DLD1 (cell line): ENCODE results near the gene LSMEM2.
"Not testable (repeated sequence)": the region's sequence is repeated elsewhere in the genome, so short reads cannot be mapped to it uniquely, and the experiment has no call there.

Experiments used
- in situ Hi-C: cut with HindIII; loops from 2 replicates; pipeline ENCODE4 v1.10.0; 2017; ENCODE audit warnings: low sequenced_read_pairs

The LSMEM2 gene

DNA sequence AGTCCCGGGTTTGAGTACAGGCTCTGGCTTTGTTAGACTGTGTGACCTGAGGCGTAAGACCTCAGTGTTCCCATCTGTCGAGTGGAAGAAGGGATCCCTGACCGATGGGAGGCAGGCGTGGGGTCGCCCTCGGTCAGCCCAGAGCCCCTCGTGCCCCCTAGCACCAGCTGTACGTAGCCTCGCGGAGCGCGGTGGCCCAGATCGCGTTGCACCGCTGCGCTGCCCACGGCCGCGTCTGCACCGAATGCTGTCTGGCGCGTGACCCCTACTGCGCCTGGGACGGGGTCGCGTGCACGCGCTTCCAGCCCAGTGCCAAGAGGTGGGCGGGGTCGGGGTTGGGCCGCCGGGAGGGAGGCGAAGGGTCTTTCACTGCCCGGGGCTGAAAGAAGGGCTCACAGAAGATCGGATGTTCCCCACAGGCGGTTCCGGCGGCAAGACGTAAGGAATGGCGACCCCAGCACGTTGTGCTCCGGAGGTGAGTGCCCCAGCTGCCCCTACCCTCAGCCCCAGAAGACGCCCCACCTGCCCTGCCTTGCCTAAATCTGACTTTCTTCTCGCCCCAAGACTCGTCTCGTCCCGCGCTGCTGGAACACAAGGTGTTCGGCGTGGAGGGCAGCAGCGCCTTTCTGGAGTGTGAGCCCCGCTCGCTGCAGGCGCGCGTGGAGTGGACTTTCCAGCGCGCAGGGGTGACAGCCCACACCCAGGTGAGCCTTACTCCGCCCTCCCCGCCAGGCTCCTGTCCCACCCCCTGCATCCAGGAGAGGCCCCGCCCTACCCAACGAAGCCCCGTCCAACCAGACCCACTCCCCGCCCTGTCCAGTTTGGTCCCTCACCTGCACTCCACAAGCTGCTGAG, 3.5 kb upstream of the LSMEM2 start:
- in situ Hi-C loops, result no loop called here

DNA sequence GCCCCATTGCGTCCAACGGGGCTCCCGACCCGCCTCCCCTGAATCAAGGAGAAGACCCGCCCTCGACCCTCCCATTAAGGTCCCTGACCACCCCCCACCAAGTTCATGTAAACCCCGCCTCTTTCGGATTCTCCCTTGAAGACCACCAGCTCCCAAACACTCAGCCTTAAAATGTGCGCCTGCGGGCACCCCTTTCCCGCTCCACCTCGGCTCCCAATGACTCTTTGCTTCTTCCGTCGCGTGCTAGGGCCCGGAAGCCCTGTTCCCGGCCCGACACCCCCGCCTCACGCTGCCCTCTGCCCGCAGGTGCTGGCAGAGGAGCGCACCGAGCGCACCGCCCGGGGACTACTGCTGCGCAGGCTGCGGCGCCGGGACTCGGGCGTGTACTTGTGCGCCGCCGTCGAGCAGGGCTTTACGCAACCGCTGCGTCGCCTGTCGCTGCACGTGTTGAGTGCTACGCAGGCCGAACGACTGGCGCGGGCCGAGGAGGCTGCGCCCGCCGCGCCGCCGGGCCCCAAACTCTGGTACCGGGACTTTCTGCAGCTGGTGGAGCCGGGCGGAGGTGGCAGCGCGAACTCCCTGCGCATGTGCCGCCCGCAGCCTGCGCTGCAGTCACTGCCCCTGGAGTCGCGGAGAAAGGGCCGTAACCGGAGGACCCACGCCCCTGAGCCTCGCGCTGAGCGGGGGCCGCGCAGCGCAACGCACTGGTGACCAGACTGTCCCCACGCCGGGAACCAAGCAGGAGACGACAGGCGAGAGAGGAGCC, 2.7 kb upstream of the LSMEM2 start:
- in situ Hi-C loops, result no loop called here

DNA sequence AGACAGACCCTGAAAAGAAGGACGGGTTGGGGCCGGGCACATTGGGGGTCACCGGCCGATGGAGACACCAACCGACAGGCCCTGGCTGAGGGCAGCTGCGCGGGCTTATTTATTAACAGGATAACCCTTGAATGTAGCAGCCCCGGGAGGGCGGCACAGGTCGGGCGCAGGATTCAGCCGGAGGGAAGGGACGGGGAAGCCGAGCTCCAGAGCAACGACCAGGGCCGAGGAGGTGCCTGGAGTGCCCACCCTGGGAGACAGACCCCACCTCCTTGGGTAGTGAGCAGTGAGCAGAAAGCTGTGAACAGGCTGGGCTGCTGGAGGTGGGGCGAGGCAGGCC, 2.2 kb upstream of the LSMEM2 start:
- in situ Hi-C loops, result no loop called here

DNA sequence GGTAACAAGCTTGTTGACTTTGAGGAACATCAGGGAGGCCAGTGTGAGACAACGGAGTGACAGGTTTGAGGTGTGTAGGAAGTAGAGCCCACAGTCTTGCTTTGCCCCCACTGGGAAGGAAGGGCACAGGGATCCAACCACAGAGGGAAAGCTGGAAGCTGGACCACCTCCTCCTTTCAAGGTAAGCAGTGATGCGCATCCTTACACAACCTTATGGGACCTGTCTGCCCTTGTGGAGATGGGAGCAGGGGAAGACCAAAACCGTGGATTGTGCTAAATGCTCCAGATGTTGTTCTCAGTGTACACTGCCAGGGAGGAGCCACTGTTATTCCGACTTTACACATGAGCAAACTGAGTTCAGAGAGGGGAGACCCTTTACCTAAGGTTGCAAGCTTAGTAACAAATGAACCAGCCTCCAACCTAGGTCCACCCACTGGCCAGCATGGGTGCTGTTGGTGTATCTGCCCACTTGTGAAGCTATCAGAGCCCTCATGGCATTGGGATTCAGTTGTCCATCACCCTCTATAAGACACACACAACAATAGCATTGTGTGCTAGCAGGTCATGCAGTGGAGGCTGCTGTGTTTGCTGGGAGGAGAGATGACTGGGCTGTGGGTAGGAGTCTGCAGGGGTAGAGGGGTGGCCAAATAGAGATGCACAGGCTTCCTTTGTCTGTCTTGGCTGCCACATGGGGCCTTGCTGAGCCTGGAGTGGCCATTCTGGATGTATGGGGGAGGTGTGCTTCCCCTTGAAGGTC, 586 bp upstream of the LSMEM2 start:
- in situ Hi-C loops, result no loop called here

DNA sequence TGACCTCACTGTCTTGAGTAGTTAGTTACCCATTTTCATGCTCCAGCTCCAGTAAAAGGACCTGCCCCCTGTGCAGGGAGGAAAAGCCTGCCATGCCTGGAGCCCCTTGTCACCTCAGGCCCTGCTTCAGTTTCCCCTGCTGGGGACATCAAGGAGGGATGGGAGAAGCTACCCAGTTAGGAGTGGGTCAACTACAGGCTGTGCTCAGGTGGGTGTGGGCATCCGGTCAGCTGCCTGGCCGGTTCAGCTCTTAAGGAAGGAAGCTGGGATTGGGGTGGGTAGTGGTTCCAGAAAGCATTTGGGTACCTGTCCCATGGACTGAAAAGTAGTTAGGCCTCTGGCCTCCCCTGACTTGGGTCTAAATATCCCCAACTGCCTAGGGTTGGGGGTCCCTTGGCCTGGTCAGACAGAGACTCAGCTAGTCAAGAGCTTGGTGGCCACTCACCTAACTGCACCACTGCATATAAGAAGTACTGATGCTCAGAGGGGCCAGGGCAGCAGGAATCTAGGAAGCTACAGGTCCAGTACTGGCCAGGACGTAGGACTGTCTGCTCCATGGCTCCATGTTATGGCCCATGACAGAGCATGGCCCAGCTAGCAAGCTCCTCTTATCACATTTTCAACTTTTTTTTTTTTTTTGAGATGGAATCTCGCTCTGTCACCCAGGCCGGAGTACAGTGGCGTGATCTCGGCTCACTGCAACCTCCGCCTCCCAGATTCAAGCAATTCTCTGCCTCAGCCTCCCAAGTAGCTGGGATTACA, 549 bp downstream of the LSMEM2 start:
- in situ Hi-C loops, result no loop called here

DNA sequence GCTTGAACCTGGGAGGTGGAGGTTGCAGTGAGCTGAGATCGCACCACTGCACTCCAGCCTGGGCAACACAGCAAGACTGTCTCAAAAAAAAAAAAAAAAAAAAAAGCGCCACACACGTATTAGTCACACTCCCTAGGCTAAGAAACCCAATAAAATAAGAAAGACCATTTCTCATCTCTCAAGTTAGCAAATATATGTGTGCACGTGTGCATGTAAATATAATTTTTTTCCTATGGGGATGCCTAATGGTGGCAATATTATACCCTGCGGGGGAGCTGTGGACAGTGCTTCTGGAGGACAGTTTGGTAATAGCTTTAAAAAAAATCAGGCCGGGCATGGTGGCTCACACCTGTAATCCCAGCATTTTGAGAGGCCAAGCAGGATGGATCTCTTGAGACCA, 5.2 kb downstream of the LSMEM2 start:
- in situ Hi-C loops, result not testable (repeated sequence)

DNA sequence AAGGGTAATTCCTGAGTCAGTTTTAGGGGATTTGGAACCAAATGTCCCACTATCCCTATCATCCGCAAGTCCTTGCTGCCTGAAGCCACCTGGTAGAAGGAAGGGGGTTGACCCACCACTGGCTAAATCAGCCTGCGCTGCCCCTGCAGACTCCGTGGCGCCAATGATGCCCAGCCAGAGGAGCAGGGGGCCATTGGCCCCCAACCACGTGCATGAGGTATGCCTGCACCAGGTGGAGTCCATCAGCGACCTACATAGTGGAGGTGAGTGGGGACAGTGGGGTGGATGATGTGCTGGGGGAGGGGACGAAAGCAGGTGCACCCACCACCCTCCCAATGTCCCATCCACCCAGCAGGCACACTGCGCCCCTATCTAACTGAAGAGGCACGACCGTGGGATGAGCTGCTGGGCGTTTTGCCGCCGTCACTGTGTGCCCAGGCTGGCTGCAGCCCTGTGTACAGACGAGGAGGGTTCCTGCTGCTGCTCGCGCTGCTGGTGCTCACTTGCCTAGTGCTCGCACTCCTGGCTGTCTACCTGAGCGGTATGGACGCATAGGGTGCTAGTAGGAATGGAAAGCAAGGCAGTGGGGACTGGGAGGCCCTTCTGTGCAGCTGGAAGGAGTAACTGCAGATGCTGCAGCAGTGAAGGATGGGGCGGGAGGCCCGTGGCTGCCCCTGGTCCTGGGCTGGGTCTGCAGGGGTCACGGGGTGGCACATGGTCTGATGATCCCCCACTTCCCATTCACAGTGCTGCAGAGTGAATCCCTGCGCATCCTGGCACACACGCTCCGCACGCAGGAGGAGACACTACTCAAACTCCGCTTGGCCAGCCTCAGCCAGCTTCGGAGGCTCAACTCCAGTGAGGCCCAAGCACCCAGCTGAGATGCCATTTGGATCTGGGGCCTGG, 7.7 kb downstream of the LSMEM2 start:
- in situ Hi-C loops, result no loop called here

DNA sequence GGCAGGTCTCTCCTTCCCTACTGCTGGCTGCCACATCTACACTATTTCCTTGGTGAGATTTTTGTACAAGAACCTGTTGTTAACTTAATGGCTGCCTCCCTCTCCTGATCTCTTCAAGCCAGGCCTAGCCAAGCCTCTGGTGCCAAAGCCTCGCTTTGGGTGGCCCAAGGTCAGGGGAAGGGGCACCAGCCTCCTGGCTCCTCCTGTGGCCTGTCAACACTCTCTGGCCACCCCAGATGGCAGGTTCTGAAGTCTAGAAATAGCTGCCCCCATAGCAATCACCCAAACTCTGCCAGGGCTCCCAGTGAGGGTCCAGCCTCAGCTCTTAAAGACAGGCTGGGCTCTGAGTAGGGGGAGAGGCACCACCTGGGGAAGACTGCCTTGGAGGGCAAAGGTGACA, 8.4 kb downstream of the LSMEM2 start:
- in situ Hi-C loops, result no loop called here

DNA sequence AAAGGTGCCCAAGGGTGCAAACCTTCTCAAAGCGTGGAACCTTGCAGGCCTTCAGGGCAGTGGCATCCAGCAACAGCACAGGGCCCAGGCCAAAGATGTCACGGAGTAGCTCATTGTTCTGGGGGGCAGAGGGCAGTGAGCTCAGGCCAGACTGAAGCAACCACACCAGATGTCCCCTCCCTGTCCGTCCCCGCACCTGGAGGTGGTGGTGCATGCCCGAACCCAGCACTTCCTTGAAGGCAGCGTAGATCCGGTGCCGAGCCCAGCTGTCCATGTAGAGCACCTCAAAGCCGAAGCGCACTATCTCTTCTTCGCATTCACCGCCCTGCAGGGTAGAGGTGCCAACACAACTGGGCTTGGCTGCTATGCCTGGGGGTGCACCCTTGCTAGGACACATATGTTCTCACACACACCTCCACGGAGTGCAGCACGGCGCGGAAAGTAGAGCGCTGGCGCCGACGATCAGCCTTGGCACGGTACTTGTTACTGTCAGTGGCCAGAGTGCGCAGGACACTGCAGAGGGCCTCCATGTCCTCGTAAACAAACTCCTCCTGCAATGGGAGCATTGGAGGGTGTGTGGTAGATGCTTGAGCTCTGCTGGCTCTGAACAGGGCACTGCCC, 9.6 kb downstream of the LSMEM2 start:
- in situ Hi-C loops, result no loop called here

DNA sequence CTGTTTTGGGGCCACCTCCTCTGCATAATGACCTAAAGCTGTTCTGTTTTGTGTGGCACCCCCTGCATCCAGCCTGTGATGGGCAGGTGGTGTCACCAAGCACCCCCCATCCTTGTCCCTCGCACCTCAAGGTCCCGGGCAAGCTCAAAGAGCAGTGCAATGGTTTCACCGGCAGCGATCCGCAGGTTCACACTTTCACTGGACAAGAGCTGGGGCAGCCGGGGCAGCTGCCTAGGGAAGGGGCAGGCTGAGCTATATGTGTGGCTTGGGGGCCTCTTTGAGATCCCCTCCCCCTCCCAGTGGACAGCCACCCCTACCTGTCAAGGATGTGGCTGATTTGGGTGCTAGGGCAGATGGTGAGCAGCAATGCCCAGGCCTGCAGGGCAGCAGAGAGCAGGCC, 10.2 kb downstream of the LSMEM2 start:
- in situ Hi-C loops, result no loop called here

DNA sequence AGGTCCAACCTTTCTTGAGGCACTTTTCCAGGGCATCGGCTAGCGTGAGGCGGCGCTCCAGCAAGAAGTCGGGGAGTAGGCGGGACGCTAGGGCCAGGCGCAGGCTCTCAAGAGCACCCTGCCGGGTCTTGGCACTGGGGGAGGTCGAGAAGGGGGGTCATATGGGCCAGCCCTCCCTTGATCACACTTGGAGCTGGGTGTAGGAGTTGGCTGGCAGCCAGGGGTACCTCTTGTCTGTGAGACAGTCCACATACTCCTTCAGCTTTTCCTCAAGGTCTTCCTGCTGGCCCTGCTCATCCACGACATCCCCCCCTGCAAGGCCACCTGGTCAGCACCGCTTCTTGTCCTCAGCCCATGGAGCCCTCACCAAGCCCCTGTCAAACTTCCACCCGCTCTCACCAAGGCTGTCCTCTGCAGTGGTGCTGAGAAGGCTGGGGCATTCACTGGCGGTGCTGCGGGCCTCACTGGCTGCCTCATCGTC, 11.3 kb downstream of the LSMEM2 start:
- in situ Hi-C loops, result no loop called here

DNA sequence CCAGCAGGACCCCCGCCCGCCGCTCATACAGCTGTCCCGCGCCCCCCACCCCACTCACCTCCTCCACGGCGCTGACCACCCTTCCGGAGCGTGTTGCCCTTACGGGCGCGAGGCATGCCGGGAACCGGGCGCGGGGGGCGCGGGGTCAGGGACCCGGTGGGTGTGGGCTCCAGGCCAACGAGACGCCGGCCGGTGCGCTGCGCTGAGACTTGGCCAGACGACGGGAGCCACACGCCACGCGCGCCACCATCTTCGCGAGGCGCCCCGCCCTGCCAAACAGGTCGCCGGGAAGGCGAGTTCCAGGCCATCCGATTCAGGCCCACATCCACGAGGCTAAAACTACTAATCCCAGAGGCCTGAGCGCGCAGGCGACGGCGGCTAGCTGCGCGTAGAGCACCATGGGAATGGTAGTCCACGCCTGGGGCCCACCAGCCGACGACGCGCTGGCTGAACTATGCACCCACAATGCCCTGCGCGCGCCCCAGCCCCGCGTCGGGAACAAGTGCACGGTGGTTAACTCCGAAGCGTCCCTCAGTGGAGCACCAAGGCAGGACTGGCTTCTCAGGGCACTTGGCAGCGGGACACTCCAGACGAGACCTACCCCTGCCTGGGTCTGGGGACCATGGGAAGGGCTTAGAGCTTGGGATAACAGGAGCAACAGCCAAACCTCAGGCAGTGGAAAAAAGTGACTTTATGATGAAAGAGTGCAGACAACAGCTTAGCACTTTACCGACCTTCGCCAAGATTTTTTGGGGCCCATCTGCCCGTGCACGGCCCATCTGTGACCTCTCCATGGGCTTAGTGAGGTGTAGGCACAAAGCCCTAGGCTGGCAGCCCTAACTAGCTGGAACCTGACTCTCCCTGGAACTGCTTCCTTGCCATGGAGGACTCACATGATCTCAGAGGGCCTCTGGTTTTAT, 13.5 kb downstream of the LSMEM2 start, which contains the start of gene IFRD2:
TSS of gene IFRD2 (minus strand) at position 271 of the 920 bp plus-strand sequence. CDS start at position 116, 155 bp downstream.
- in situ Hi-C loops, result no loop called here

DNA sequence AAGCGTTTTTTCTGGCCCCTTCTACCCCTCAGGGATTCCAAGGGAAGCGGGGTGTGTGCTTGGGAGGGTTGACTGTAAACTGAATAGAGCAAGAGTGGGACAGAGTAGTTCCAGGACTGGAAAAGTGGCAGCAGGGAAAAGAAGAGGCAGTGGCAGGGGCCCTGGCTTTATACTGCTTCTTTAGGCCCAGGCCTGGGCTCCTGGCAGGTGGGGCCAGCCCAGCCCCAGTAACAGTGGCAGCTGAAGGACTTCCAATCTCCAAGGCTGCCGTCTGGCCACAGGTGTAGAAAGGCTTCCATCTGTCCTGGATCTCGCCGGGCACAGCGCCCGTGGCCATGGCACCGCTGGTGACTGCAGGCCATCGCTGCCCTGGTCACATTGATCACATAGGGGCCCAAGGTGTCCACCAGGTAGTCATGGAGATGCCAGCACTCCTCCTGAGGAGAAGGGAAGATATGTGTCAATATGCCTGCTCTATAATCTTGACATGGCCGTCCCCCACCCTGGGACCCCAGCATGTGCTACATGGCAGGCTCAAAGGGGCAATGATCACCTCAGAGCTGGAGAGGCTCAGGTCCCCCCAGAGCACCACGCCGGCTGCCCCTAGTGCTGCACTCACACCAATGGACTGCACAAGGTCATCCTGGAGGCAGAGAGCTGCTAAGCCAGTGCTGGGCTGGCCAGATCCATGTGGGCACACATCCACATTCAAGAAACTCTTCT, 14.4 kb downstream of the LSMEM2 start:
- in situ Hi-C loops, result no loop called here

DNA sequence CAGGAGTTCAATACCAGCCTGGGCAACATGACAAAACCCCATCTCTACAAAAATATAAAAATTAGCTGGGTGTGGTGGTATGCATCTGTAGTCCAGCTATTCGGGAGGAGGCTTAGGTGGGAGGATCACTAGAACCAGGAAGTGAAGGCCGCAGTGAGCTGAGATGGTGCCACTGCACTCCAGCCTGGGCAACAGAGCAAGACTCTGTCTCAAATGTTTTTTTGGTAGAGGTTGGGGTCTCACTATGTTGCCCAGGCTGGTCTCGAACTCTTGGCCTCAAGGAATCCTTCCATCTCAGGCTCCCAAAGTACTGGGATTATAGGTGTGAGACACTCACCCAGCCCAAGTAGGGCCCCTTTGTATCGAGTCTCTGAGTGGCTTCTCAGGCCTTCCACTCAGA, 15.2 kb downstream of the LSMEM2 start:
- in situ Hi-C loops, result no loop called here

DNA sequence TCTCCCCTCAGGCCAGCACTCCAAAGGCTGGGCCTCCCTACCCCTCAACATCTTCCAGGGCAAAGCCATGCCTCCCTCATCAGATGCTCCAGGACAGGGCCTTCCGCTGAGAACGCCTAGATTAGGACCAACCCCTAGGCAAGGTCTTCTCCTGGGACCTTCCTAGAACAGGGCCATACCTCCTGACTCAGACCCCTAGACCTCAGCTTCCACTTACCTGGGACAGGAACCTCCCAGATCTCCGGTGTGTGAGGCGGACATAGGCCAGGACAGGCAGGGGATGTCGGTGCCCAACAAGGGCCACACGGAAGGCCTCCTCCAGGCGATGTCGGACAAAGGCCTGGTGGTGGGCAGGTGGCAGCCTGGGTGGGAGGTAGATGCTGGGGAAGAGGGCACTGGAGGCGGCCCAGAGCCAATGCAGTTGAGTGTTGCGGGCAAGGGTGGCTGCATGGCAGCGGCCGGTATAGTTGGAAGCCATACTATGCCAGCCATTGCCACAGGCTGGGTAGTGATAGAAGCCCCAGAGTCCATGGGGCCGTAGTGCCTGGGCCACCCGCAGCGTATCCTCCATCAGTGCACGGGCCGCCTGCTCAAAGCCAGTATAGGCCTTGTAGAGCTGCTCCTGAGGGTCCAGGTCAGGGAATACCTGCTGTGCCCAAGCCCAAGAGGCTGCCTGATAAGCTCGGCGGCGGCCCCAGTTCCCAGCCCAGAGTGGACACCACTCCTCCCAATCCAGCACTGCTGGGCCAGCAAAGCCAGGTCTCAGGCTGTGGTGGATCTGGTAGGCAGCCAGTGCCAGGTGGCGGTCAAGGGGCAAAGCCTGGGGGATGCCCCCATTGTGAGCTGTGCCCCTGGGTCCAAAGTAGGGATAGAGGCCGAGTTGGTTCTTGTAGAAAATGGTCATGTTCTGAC, 15.9 kb downstream of the LSMEM2 start:
- in situ Hi-C loops, result no loop called here
